ENCODE data around the gene FAM229B.
"Not testable (repeated sequence)": the region's sequence is repeated elsewhere in the genome, so short reads cannot be mapped to it uniquely, and the experiment has no call there.

The FAM229B gene

DNA sequence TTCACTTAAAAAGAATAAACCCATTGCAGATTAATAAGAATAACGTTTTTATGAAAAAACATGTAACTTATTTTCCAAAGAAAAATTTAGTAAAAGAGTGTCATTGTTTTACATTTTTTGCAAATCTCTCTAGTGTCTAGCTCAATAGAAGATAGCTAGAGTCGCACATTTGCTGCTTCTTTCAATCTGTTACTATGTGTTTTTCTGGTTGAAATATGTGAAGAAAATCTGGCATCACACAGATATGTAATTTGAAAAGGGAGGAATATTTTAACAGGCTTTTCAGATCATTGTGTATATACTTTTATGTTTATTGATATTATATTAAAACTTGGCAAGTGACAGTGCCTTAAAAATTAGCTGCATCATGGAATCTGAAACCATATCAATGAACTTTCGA, 24.4 kb upstream of the FAM229B start:
- no peak for DNase-seq (ENCODE audit: low spot score)
- FAIRE-seq, result no peak

GRCh38 chr6:112065426-112065986, 21.9 kb upstream of the FAM229B start:
- no peak for FAIRE-seq

DNA sequence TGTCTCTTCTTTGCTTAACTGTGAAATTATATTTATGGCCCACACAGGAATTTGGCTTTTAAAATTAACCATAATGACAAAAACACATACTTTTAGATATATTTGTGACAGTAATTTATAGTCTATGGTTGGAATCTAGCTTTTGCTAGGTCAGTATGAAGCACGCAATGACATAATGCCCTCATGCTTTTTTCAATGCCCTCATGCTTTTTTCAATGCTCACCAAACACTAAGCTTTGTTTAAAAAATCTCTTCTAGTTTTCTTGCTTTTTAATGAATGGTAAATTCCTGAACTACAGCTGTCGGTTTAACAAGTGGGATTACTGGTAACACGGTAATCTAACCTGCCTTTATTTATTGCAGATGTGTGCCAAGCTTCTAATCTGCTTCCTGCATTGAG, 20.8 kb upstream of the FAM229B start:
- no peak for FAIRE-seq

More at GRCh38 chr6:112065426-112065986, 21.9 kb upstream of the FAM229B start:
- DNase-seq (ENCODE audit: low spot score), result no peak

GRCh38 chr6:112081569-112081968, 5.8 kb upstream of the FAM229B start:
- no peak for FAIRE-seq
- DNase-seq (ENCODE audit: low spot score), result no peak

More for the DNA sequence above, 20.8 kb upstream of the FAM229B start:
- DNase-seq (ENCODE audit: low spot score), result no peak

- FAIRE-seq (no peak), DNase-seq (ENCODE audit: low spot score) (no peak)
These were observed 1.9 kb upstream of the FAM229B start for GRCh38 chr6:112085286-112086065.

DNA sequence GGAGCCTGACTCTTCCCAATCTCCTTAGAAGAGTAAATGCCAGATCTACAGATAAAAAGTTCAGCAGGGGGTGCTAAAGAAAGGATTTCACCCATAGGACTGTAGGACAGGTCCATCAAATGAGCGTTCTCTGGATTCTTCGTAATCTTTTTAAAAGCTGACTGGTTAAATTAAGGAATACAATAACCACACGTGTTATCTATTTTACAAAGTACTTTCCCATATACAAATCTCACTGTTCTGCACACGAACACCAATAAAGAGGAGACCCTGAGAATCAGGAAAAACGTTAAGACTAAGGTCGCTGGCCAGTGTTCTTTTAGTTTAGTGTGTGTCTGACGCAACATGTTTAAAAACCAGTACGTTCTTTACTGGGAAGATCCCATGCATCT, 651 bp upstream of the FAM229B start:
- DNase-seq (ENCODE audit: low spot score) (peak; percentile 40), FAIRE-seq (peak; percentile 68)

GRCh38 chr6:112087916-112088315, 525 bp downstream of the FAM229B start:
- DNase-seq (ENCODE audit: low spot score) (no peak), FAIRE-seq (no peak)

DNA sequence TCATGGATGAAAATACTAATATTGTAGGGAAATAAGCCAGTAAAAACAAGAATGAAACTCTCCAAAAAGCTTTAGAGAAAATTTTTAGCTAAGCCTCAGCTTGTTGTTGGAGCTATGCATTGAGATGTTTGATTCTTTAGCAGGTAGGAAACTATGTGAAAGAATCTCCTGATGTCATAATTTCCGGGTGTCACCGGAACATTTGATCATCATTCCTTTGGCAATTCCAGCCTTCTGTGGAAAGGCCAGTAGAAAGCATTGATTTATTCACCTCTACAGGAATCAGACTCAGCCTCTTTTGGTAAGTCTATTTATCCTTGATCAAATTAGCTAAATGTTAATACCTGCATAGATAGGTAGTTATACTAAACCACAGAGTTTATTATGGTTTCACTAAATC, 9.5 kb downstream of the FAM229B start:
- FAIRE-seq (no peak), DNase-seq (ENCODE audit: low spot score) (no peak)

GRCh38 chr6:112100561-112100960, 13.2 kb downstream of the FAM229B start:
- FAIRE-seq, result no peak
- no peak for DNase-seq (ENCODE audit: low spot score)

DNA sequence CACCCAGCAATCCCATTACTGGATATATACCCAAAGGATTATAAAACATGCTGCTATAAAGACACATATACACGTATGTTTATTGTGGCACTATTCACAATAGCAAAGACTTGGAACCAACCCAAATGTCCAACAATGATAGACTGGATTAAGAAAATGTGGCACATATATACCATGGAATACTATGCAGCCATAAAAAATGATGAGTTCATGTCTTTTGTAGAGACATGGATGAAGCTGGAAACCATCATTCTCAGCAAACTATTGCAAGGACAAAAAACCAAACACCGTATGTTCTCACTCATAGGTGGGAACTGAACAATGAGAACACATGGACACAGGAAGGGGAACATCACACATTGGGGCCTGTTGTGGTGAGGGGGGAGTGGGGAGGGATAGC, 18.6 kb downstream of the FAM229B start:
- FAIRE-seq, result not testable (repeated sequence)

GRCh38 chr6:112106562-112106961, 19.2 kb downstream of the FAM229B start:
- FAIRE-seq, result no peak

More for the DNA sequence above, 18.6 kb downstream of the FAM229B start:
- not testable (repeated sequence) for DNase-seq (ENCODE audit: low spot score)

GRCh38 chr6:112109262-112109661, 21.9 kb downstream of the FAM229B start:
- DNase-seq (ENCODE audit: low spot score), result no peak
- FAIRE-seq, result no peak

More at GRCh38 chr6:112106562-112106961, 19.2 kb downstream of the FAM229B start:
- DNase-seq (ENCODE audit: low spot score), result no peak

DNA sequence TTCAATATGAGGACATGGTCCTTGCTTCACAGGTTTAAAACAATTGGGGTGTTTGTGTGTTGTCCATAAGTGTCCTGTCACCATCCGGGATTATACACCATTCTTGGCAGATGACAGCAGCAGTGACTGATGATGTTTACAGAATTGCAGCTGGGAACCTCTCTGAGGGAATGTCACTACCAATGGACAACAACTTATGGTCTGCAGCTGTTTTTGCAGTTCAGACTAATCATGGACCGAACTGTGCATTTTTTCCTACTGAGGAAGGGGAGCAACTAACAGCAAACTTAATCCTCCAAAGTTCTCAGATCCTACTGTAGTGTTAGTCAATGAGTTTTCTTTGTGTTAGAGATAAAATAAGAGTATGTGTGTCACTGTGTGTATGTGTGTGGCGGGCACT, 26.0 kb downstream of the FAM229B start:
- DNase-seq (ENCODE audit: low spot score), result no peak
- FAIRE-seq, result no peak

DNA sequence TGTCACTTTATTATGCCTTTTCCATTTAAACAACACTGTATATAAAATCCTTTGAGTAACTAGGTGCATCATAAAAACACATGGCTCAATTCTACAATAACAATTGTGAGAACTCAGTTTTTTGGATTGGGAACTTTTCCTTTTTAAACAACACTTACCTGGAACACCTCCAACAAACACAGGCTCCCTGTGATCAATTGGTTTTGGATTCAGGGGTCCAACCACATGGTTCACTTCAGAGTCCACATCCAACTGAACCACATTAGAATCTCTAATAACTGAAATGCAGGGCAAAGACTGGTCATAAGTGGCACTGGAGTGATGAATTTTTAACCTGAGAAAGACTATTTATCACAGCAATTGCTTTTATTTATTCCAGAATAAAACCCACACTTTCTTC, 26.5 kb downstream of the FAM229B start:
- FAIRE-seq (no peak), DNase-seq (ENCODE audit: low spot score) (no peak)

- FAIRE-seq (no peak), DNase-seq (ENCODE audit: low spot score) (no peak)
These were observed 27.3 kb downstream of the FAM229B start for GRCh38 chr6:112114577-112115223.

- DNase-seq (ENCODE audit: low spot score) (no peak), FAIRE-seq (no peak)
These were observed 28.8 kb downstream of the FAM229B start for GRCh38 chr6:112116221-112116620.

DNA sequence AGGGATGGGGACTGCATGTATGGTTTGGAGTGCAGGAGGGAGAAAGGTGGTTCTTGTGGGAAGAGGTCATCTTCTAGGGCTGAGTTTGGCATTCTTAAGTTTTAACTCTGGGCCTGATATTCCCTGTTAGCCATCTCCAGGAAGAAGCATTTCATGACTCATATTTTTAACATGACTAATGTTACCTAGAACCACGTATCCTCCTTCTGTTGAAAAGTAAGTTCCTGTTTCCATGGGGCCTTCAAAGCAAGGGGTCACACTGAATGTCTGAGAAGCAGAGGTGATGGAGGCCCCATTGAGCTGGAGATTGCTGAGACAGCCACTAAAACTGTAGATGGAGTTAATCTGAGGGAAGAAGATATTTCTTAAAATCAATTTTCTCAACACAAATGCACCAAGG, 30.2 kb downstream of the FAM229B start:
- DNase-seq (ENCODE audit: low spot score) (peak; percentile 70), FAIRE-seq (peak; percentile 44)

DNA sequence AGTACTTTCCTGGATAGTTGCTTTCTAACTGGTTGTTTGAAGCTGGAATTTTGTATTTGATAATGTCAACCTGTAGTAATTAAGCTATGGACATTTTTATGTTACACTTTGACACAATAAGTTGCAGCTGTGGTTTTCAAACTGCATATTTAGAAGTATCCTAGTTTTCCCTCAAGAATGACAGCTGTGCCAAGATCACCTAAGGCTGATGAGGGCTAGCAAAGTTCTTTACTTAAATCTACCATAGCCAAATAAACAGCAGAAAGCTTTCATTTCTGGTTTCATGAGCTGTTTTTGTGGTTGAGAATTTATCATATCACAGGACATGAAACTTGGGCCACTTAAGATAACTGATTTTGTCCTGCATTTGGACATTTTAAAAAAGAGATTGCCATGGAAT, 30.6 kb downstream of the FAM229B start:
- FAIRE-seq, result no peak
- no peak for DNase-seq (ENCODE audit: low spot score)

GRCh38 chr6:112122756-112123155, 35.4 kb downstream of the FAM229B start:
- FAIRE-seq, result no peak

DNA sequence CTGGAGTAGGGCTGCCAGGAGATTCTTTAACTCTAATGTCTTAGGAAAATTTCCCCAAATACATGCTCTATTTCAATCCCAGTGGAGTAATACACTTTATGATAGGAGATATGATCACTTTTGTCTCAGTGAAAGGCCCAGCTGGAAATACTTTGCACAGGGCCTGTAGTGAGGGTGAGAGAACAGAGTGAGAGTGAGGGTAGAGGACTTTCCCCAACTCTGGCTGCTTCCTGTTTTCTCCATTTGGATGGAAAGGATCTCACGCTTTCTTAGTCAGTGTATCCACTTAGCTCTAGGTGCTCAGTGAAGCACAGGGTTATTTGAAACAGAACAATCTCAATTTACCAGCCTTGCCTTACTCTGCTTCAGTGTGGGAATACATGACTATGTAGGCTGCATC, 36.6 kb downstream of the FAM229B start:
- no peak for FAIRE-seq
- DNase-seq (ENCODE audit: low spot score), result no peak

More at GRCh38 chr6:112122756-112123155, 35.4 kb downstream of the FAM229B start:
- no peak for DNase-seq (ENCODE audit: low spot score)

DNA sequence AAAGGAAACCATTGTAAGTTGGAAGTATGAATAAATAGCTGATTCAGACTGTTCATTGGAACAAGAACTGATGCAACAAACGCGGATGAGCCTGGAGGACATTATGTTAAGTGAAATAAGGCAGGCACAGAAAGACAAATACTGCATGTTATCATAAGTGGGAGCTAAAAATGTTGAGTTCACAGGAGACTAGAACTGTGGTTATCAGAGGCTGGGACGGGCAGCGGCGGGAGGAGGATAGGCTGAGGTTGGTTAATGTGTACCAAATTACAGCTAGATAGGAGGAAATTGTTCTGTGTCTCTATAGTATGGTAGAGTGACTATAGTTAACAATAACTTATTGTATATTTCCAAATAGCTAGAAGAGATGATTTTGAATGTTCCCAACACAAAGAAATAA, 40.8 kb downstream of the FAM229B start:
- FAIRE-seq (no peak), DNase-seq (ENCODE audit: low spot score) (no peak)

DNA sequence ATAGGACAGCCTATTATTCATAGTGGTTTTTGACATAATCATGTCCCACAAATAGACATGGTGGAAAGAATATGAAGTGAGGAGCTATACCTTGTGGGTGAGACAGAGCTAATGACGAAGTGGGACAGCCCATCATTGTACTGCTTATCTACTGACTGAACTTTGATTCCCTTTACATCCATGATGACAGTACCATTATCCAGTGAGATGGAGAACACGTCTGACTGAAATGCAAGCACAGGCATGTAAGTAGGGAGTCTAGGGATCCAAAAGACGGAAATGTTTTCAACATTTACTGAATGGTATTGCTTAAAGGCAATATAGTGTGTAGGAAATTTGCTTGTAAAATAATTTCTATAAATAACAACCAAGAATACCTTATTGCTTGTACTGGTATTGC, 43.5 kb downstream of the FAM229B start:
- FAIRE-seq (no peak), DNase-seq (ENCODE audit: low spot score) (no peak)

All from RCC 7860 (cell line).